Astrocyte (in vitro differentiated cells and primary cell): ENCODE data around the gene HACD1. TPM values are rescaled to one million over a fixed set of nuclear protein-coding genes. Genes with fewer than 3 reads are reported as not detected.

ENCODE experiments used
- DNase-seq: peaks from one replicate; pipeline ENCODE4 v3.0.0-alpha.2; 2010; ENCODE audit warnings: low read depth
- FAIRE-seq: peaks from 2 replicates; lab custom pipeline; 2011; peaks lifted over from hg19 to GRCh38; lab: Jason Lieb, UNC
- H2AFZ ChIP-seq: 2 replicates; pipeline ENCODE4 v1.6.0; 2012; ENCODE audit warnings: low read depth, low read length, inconsistent platforms
- H3K27ac ChIP-seq: 2 replicates; pipeline ENCODE4 v1.5.1; 2011; ENCODE audit warnings: low read depth, low read length, inconsistent platforms
- H3K27me3 ChIP-seq: 2 replicates; pipeline ENCODE4 v1.6.0; 2011; ENCODE audit warnings: low read length, inconsistent platforms; ENCODE audit not compliant: insufficient read depth
- H3K36me3 ChIP-seq: 2 replicates; pipeline ENCODE4 v1.5.1; 2011; ENCODE audit warnings: low read length, inconsistent platforms; ENCODE audit not compliant: insufficient read depth
- H3K4me1 ChIP-seq: 2 replicates; pipeline ENCODE4 v1.5.1; 2011; ENCODE audit warnings: low read length, inconsistent platforms; ENCODE audit not compliant: insufficient read depth
- H3K4me2 ChIP-seq: 2 replicates; pipeline ENCODE4 v1.6.0; 2012; ENCODE audit warnings: low read length, inconsistent platforms
- H3K4me3 ChIP-seq: 2 replicates; pipeline ENCODE4 v1.5.1; 2011; ENCODE audit warnings: low read depth, mild to moderate bottlenecking, low read length, inconsistent platforms; ENCODE audit not compliant: insufficient read depth
- H3K79me2 ChIP-seq: 2 replicates; pipeline ENCODE4 v1.6.0; 2012; ENCODE audit warnings: mild to moderate bottlenecking, low read length, inconsistent platforms; ENCODE audit not compliant: insufficient read depth
- H3K9ac ChIP-seq: 2 replicates; pipeline ENCODE4 v1.6.0; 2012; ENCODE audit warnings: mild to moderate bottlenecking, low read length, inconsistent platforms
- H3K9me3 ChIP-seq: 2 replicates; pipeline ENCODE4 v1.5.1; 2012; ENCODE audit warnings: low read depth, mild to moderate bottlenecking, low read length, inconsistent platforms; ENCODE audit not compliant: insufficient read depth
- H4K20me1 ChIP-seq: 2 replicates; pipeline ENCODE4 v1.6.0; 2012; ENCODE audit warnings: low read length, inconsistent platforms; ENCODE audit not compliant: insufficient read depth
- H3K27ac Mint-ChIP-seq: one replicate; pipeline ENCODE4 v1.8.0; 2021; ENCODE audit warnings: mild to moderate bottlenecking, mixed read lengths; ENCODE audit not compliant: unreplicated experiment
- H3K27me3 Mint-ChIP-seq: one replicate; pipeline ENCODE4 v1.8.0; 2021; ENCODE audit warnings: low read depth, mixed read lengths; ENCODE audit not compliant: unreplicated experiment
- H3K36me3 Mint-ChIP-seq: one replicate; pipeline ENCODE4 v1.8.0; 2021; ENCODE audit warnings: low read depth, mixed read lengths; ENCODE audit not compliant: unreplicated experiment
- H3K4me1 Mint-ChIP-seq: one replicate; pipeline ENCODE4 v1.8.0; 2021; ENCODE audit warnings: low read depth, mixed read lengths; ENCODE audit not compliant: unreplicated experiment
- H3K4me3 Mint-ChIP-seq: one replicate; pipeline ENCODE4 v1.8.0; 2021; ENCODE audit warnings: mild to moderate bottlenecking, moderate library complexity, mixed read lengths; ENCODE audit not compliant: unreplicated experiment
- H3K9me3 Mint-ChIP-seq: one replicate; pipeline ENCODE4 v1.8.0; 2021; ENCODE audit warnings: mild to moderate bottlenecking, mixed read lengths; ENCODE audit not compliant: unreplicated experiment
- EZH2 ChIP-seq: IDR thresholded peaks from 2 replicates; pipeline ENCODE4 v1.6.1; 2012; ENCODE audit warnings: mild to moderate bottlenecking, low read length, inconsistent platforms; ENCODE audit not compliant: insufficient read depth
- total RNA-seq: library from RNA; stranded (reverse); gene quantifications from 2 replicates; pipeline ENCODE4 v1.2.1, GENCODE V29; 2021
- TF ChIP-seq, protein P1 (sequence below): IDR thresholded peaks from 2 replicates; pipeline ENCODE4 v1.5.1; 2011; ENCODE audit warnings: low read depth, mild to moderate bottlenecking, inconsistent platforms, low read length, moderate library complexity; ENCODE audit not compliant: insufficient read depth

The HACD1 gene
- total RNA-seq, 1 donor from 2014 or later = 87.7 TPM

DNA sequence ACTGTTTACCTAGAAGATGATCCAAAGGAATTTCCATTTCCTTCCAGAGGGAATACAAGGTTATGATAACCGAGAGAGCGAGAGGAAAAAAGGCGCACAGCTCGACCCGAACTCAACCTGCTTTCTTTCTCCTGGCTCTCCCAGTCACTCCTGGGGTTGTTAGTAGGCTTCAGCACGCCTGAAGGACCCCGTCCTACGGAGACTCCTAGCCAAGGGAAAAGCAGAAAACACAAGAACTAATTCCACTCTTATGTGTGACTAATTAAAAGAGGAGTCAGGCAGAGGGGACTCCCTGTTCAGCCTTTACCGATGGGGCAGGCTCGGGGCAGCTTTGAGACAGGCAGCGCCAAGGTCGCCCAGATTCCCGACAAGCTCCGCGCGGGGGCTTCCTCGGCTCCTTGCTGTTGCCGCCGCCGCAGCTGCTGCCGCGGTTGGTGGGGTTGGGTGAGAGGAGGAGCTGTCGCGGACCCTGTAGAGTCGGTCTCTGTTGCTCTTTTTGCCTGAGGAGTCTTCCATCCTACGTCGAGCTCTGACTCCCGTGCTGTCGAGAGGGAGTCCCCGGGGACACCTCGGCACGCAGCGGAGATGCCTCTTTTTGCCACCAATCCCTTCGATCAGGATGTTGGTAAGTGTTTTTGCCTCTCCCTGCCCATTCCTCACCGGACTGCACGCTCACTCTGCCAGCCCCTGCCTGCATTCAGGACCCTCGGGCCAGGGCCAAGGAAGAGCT lies 26.7 kb upstream of the HACD1 start, which contains the start of gene STAM:
Gene STAM (plus strand): TSS at position 397 of the 730 bp plus-strand sequence. CDS start 189 bp downstream, at position 586.
- H4K20me1 ChIP-seq = peaks cover 24% of the 10 kb centered on the region
- peak within 1 kb of the TSS; percentile 89 for H2AFZ ChIP-seq
- peak; percentile 85 for DNase-seq
- no peaks in the 10 kb centered on the region for H3K27me3 ChIP-seq
- H3K4me3 ChIP-seq = peak within 1 kb of the TSS; percentile 94
- H3K9ac ChIP-seq = peak within 1 kb of the TSS; percentile 99
- peak within 1 kb of the TSS; percentile 100 for H3K27ac Mint-ChIP-seq
- peaks cover 68% of the 10 kb centered on the region for H3K79me2 ChIP-seq
- H3K36me3 Mint-ChIP-seq = no peaks in the 10 kb centered on the region
- H3K9me3 ChIP-seq = no peaks in the 10 kb centered on the region
- H3K27ac ChIP-seq = peak within 1 kb of the TSS; percentile 100
- no peak for TF ChIP-seq EZH2
- TF ChIP-seq, protein P1, sequence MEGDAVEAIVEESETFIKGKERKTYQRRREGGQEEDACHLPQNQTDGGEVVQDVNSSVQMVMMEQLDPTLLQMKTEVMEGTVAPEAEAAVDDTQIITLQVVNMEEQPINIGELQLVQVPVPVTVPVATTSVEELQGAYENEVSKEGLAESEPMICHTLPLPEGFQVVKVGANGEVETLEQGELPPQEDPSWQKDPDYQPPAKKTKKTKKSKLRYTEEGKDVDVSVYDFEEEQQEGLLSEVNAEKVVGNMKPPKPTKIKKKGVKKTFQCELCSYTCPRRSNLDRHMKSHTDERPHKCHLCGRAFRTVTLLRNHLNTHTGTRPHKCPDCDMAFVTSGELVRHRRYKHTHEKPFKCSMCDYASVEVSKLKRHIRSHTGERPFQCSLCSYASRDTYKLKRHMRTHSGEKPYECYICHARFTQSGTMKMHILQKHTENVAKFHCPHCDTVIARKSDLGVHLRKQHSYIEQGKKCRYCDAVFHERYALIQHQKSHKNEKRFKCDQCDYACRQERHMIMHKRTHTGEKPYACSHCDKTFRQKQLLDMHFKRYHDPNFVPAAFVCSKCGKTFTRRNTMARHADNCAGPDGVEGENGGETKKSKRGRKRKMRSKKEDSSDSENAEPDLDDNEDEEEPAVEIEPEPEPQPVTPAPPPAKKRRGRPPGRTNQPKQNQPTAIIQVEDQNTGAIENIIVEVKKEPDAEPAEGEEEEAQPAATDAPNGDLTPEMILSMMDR = no peak
- H3K9me3 Mint-ChIP-seq = no peaks in the 10 kb centered on the region
- FAIRE-seq = peak; percentile 80
- H3K4me2 ChIP-seq = peak within 1 kb of the TSS; percentile 94
- H3K4me3 Mint-ChIP-seq = peak within 1 kb of the TSS; percentile 100
- no peaks in the 10 kb centered on the region for H3K27me3 Mint-ChIP-seq
- peaks cover 11% of the 10 kb centered on the region for H3K4me1 ChIP-seq
- peaks cover 11% of the 10 kb centered on the region for H3K4me1 Mint-ChIP-seq
- peaks cover 4% of the 10 kb centered on the region for H3K36me3 ChIP-seq

DNA sequence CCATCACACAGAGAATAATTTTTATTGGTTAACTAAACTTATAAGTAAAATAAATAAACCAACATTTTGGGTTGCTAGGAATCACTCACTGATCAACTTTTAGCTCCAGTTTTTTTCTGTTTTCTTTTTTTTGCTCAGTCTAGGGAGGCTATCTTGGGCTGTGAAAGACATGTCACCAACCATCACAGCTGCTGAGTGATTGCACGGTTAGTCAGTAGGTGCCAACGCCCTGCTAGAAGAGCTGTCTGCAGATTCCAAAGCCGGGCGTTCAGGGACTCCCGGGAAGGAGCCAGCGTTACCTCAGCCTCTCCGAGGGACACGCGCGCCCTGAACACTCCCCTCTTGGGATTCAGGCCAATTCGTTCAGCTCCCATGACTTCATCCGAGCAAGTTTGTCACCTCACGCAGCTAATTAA lies 26.2 kb upstream of the HACD1 start:
- Histone ChIP-seq H4K20me1 (peaks cover 18% of the 10 kb centered on the region), H3K4me1 (peaks cover 11% of the 10 kb centered on the region), H3K36me3 (peaks cover 4% of the 10 kb centered on the region), H3K9me3 (no peaks in the 10 kb centered on the region), H3K4me3 (peak overlapping the region; percentile 94), H3K27ac (peak overlapping the region; percentile 100), H3K79me2 (peaks cover 62% of the 10 kb centered on the region), H3K4me2 (peak overlapping the region; percentile 94), H3K27me3 (no peaks in the 10 kb centered on the region), H3K9ac (peak overlapping the region; percentile 99), H2AFZ (peak overlapping the region; percentile 89)
- H3K9me3 Mint-ChIP-seq = no peaks in the 10 kb centered on the region
- peak overlapping the region; percentile 100 for H3K4me3 Mint-ChIP-seq
- H3K27ac Mint-ChIP-seq = peak overlapping the region; percentile 100
- FAIRE-seq = no peak
- peak; percentile 76 for DNase-seq
- H3K27me3 Mint-ChIP-seq = no peaks in the 10 kb centered on the region
- no peak for TF ChIP-seq EZH2
- TF ChIP-seq, protein P1 = no peak
- H3K4me1 Mint-ChIP-seq = peaks cover 11% of the 10 kb centered on the region
- no peaks in the 10 kb centered on the region for H3K36me3 Mint-ChIP-seq
